Lower leg skin (tissue), 3 donors: ENCODE data around the gene ANKRD36C.
"Not testable (repeated sequence)": the region's sequence is repeated elsewhere in the genome, so short reads cannot be mapped to it uniquely, and the experiment has no call there.

Experiments
- POLR2A ChIP-seq, 2 donors: fragments of 450-650 bp; IDR thresholded peaks; one replicate each; pipeline ENCODE4 v1.6.1; 2016 to 2017; ENCODE audit warnings: antibody characterized with exemption in 2 of 2, mild to moderate bottlenecking in 1 of 2, moderate library complexity in 1 of 2
- TF ChIP-seq, protein P1 (sequence below), 3 donors: fragments of 450-650 bp; IDR thresholded peaks; one replicate each; pipeline ENCODE4 v1.5.1; 2016; ENCODE audit warnings: antibody characterized with exemption in 3 of 3, mild to moderate bottlenecking in 3 of 3, moderate library complexity in 2 of 3

DNA sequence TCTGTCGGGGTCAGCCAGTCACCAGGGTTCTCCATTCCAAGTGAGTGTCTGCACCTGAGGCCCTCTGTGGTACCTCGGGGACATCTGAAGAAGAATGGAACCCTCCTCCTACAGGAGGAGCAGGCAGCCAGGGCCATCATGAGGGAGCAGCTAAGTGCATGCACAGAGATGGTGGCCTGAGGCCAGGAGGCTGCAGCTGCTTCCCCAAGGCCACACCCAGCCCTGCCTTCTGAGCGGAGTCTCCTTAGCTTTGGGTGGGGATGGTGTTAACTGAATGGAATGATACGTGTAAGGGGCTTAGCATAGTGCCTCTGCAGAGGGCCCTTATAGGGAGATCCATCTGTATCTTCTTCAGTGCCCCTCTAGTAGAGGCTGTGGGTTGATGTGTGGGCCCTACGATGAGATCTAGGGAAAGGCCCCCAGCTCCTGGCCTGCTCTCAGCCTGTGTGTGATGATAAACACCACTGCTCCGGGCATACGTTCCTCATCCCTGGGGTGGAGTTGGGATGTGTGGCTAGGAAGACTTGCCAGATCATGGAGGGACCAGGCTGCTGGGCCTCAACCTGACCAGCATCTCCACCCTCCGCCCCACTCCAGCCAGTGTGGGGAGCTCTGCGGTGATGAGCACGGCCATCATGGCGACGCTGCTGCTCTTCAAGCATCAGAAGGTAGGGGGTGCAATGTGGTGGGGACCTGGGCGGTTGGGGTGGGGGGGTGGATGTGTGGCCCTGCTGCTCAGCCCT lies 192.3 kb downstream of the ANKRD36C start:
- TF ChIP-seq, protein P1, sequence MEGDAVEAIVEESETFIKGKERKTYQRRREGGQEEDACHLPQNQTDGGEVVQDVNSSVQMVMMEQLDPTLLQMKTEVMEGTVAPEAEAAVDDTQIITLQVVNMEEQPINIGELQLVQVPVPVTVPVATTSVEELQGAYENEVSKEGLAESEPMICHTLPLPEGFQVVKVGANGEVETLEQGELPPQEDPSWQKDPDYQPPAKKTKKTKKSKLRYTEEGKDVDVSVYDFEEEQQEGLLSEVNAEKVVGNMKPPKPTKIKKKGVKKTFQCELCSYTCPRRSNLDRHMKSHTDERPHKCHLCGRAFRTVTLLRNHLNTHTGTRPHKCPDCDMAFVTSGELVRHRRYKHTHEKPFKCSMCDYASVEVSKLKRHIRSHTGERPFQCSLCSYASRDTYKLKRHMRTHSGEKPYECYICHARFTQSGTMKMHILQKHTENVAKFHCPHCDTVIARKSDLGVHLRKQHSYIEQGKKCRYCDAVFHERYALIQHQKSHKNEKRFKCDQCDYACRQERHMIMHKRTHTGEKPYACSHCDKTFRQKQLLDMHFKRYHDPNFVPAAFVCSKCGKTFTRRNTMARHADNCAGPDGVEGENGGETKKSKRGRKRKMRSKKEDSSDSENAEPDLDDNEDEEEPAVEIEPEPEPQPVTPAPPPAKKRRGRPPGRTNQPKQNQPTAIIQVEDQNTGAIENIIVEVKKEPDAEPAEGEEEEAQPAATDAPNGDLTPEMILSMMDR (IDR thresholded peaks at IDR 0.05): not testable (repeated sequence)
- not testable (repeated sequence) for TF ChIP-seq POLR2A (IDR thresholded peaks at IDR 0.05)
